Midbrain (tissue), 1 donor: ENCODE data around the gene RFC4.

ENCODE experiments used
- DNase-seq: peaks from one replicate; lab custom pipeline; 2025; lab: John Stamatoyannopoulos, UW

Gene RFC4

GRCh38 chr3:186786922-186787321, 19.4 kb downstream of the RFC4 start:
- DNase-seq, result no peak

GRCh38 chr3:186785495-186786018, 20.7 kb downstream of the RFC4 start:
- no peak for DNase-seq

- no peak for DNase-seq
Observed at GRCh38 chr3:186784820-186785494, 21.3 kb downstream of the RFC4 start.

GRCh38 chr3:186783731-186784515, 22.4 kb downstream of the RFC4 start:
- peak; percentile 88 for DNase-seq

- DNase-seq, result peak; percentile 90
Observed at GRCh38 chr3:186783058-186783730, 23.1 kb downstream of the RFC4 start, which contains the start of gene EIF4A2. TSS of gene EIF4A2 (plus strand) at chr3:186783577. CDS start at chr3:186783611, 34 bp downstream.

GRCh38 chr3:186782542-186783057, 23.7 kb downstream of the RFC4 start:
- DNase-seq, result peak; percentile 73

- DNase-seq, result no peak
Observed at GRCh38 chr3:186779204-186779603, 27.1 kb downstream of the RFC4 start.

GRCh38 chr3:186775999-186776398, 30.3 kb downstream of the RFC4 start:
- DNase-seq, result no peak

- peak; percentile 60 for DNase-seq
Observed at GRCh38 chr3:186772701-186773417, 33.4 kb downstream of the RFC4 start.

GRCh38 chr3:186772281-186772694, 34.0 kb downstream of the RFC4 start:
- DNase-seq, result no peak

GRCh38 chr3:186760897-186761447, 45.3 kb downstream of the RFC4 start:
- no peak for DNase-seq

- no peak for DNase-seq
Observed at GRCh38 chr3:186760141-186760833, 46.0 kb downstream of the RFC4 start.

GRCh38 chr3:186759231-186759930, 46.9 kb downstream of the RFC4 start:
- no peak for DNase-seq

- no peak for DNase-seq
Observed at GRCh38 chr3:186757686-186758220, 48.5 kb downstream of the RFC4 start.

- DNase-seq, result no peak
Observed at GRCh38 chr3:186757214-186757613, 49.1 kb downstream of the RFC4 start.

GRCh38 chr3:186754871-186755270, 51.4 kb downstream of the RFC4 start:
- no peak for DNase-seq

- no peak for DNase-seq
Observed at GRCh38 chr3:186754006-186754405, 52.3 kb downstream of the RFC4 start.

- no peak for DNase-seq
Observed at GRCh38 chr3:186751480-186751879, 54.8 kb downstream of the RFC4 start.

GRCh38 chr3:186750316-186750715, 56.0 kb downstream of the RFC4 start:
- no peak for DNase-seq

GRCh38 chr3:186746008-186746407, 60.3 kb downstream of the RFC4 start:
- peak; percentile 3 for DNase-seq
